ENCODE data around the gene SPIRE1.
A peak's percentile ranks its signal among the peaks of the same experiment; 100 is the strongest.

Gene SPIRE1

GRCh38 chr18:12421732-12422131 lies 236.2 kb downstream of the SPIRE1 start:
- H3K9me3 ChIP-seq (ENCODE audit: insufficient read depth, low read depth, low read length): no peaks in the 10 kb centered on the region
- H3K4me1 ChIP-seq (ENCODE audit: insufficient read depth, low read length, poor library complexity, severe bottlenecking): no peaks in the 10 kb centered on the region
- peak overlapping the region; percentile 72 for H3K4me3 ChIP-seq (ENCODE audit: low read length, poor library complexity, severe bottlenecking)
- no peaks in the 10 kb centered on the region for H3K9me2 ChIP-seq (replicated peaks; ENCODE audit: low read depth, low read length)
- no peaks in the 10 kb centered on the region for H4K20me1 ChIP-seq (ENCODE audit: insufficient read depth, low read length, poor library complexity, severe bottlenecking)
- peak overlapping the region; percentile 68 for H3K4me2 ChIP-seq (ENCODE audit: low read depth, low read length, poor library complexity, severe bottlenecking)
- H3K9ac ChIP-seq (ENCODE audit: low read depth, low read length, poor library complexity, severe bottlenecking): peak overlapping the region; percentile 70
- H3K27me3 ChIP-seq (ENCODE audit: insufficient read depth, low read length, poor library complexity, severe bottlenecking): no peaks in the 10 kb centered on the region
- no peaks in the 10 kb centered on the region for H3F3A ChIP-seq (ENCODE audit: low read depth)
- H3K36me3 ChIP-seq (ENCODE audit: insufficient read depth, low read length): no peaks in the 10 kb centered on the region
- no peaks in the 10 kb centered on the region for H3K79me2 ChIP-seq (ENCODE audit: insufficient read depth, low read length)
- H2AFZ ChIP-seq (ENCODE audit: low read length): no peak overlapping the region
- TF ChIP-seq CTCF (conservative IDR thresholded peaks at IDR 0.05; ENCODE audit: low read length) (peak; percentile 45), EZH2phosphoT487 (IDR thresholded peaks at IDR 0.05; ENCODE audit: borderline replicate concordance) (no peak)

- H3K9me3 ChIP-seq (ENCODE audit: insufficient read depth, low read depth, low read length): no peaks in the 10 kb centered on the region
- H2AFZ ChIP-seq (ENCODE audit: low read length): peak overlapping the region; percentile 69
- TF ChIP-seq CTCF (conservative IDR thresholded peaks at IDR 0.05; ENCODE audit: low read length): no peak
- TF ChIP-seq EZH2phosphoT487 (IDR thresholded peaks at IDR 0.05; ENCODE audit: borderline replicate concordance): no peak
- H3K4me2 ChIP-seq (ENCODE audit: low read depth, low read length, poor library complexity, severe bottlenecking): peak overlapping the region; percentile 68
- peak overlapping the region; percentile 72 for H3K4me3 ChIP-seq (ENCODE audit: low read length, poor library complexity, severe bottlenecking)
- no peaks in the 10 kb centered on the region for H3K9me2 ChIP-seq (replicated peaks; ENCODE audit: low read depth, low read length)
- H4K20me1 ChIP-seq (ENCODE audit: insufficient read depth, low read length, poor library complexity, severe bottlenecking): no peaks in the 10 kb centered on the region
- peak overlapping the region; percentile 70 for H3K9ac ChIP-seq (ENCODE audit: low read depth, low read length, poor library complexity, severe bottlenecking)
- H3K27me3 ChIP-seq (ENCODE audit: insufficient read depth, low read length, poor library complexity, severe bottlenecking): no peaks in the 10 kb centered on the region
- H3K36me3 ChIP-seq (ENCODE audit: insufficient read depth, low read length): no peaks in the 10 kb centered on the region
- H3F3A ChIP-seq (ENCODE audit: low read depth): no peaks in the 10 kb centered on the region
- no peaks in the 10 kb centered on the region for H3K4me1 ChIP-seq (ENCODE audit: insufficient read depth, low read length, poor library complexity, severe bottlenecking)
- H3K79me2 ChIP-seq (ENCODE audit: insufficient read depth, low read length): no peaks in the 10 kb centered on the region
Observed at GRCh38 chr18:12420821-12421421, 237.0 kb downstream of the SPIRE1 start.

GRCh38 chr18:12417687-12418086 lies 240.2 kb downstream of the SPIRE1 start:
- Histone ChIP-seq H3K4me2 (ENCODE audit: low read depth, low read length, poor library complexity, severe bottlenecking) (no peak overlapping the region), H2AFZ (ENCODE audit: low read length) (no peak overlapping the region), H3K4me3 (ENCODE audit: low read length, poor library complexity, severe bottlenecking) (no peak overlapping the region), H4K20me1 (ENCODE audit: insufficient read depth, low read length, poor library complexity, severe bottlenecking) (no peaks in the 10 kb centered on the region), H3K27me3 (ENCODE audit: insufficient read depth, low read length, poor library complexity, severe bottlenecking) (no peaks in the 10 kb centered on the region), H3K9me2 (replicated peaks; ENCODE audit: low read depth, low read length) (no peaks in the 10 kb centered on the region), H3K9me3 (ENCODE audit: insufficient read depth, low read depth, low read length) (no peaks in the 10 kb centered on the region), H3K4me1 (ENCODE audit: insufficient read depth, low read length, poor library complexity, severe bottlenecking) (no peaks in the 10 kb centered on the region), H3K36me3 (ENCODE audit: insufficient read depth, low read length) (no peaks in the 10 kb centered on the region), H3F3A (ENCODE audit: low read depth) (no peaks in the 10 kb centered on the region), H3K9ac (ENCODE audit: low read depth, low read length, poor library complexity, severe bottlenecking) (no peak overlapping the region), H3K79me2 (ENCODE audit: insufficient read depth, low read length) (no peaks in the 10 kb centered on the region)
- TF ChIP-seq EZH2phosphoT487 (IDR thresholded peaks at IDR 0.05; ENCODE audit: borderline replicate concordance): no peak
- no peak for TF ChIP-seq CTCF (conservative IDR thresholded peaks at IDR 0.05; ENCODE audit: low read length)

Data from Loucy (cell line).